Activated T-cell treated with anti-CD3 and anti-CD28 coated beads, Interleukin-2, amount 50 U/mL, for 4 hours (primary cell): ENCODE measurements around the gene DNAJB14. TPM values are rescaled to one million over a fixed set of nuclear protein-coding genes. Genes with fewer than 3 reads are reported as not detected.

Experiments used
- ATAC-seq, 2 donors: fragments of 200-7000 bp; cut with Tn5 transposase; one replicate each; pipeline ENCODE4 v1.10.0; 2021
- DNase-seq: peaks from one replicate; pipeline ENCODE4 v3.0.0-alpha.2; 2020
- H3K27me3 Mint-ChIP-seq: one replicate; pipeline ENCODE4 v1.8.0; 2021; ENCODE audit warnings: low read depth, mixed read lengths
- H3K36me3 Mint-ChIP-seq: one replicate; pipeline ENCODE4 v1.8.0; 2022; ENCODE audit warnings: mixed read lengths; ENCODE audit not compliant: insufficient read depth
- H3K4me1 Mint-ChIP-seq: one replicate; pipeline ENCODE4 v1.8.0; 2021; ENCODE audit warnings: low read depth, mixed read lengths
- H3K4me3 Mint-ChIP-seq: one replicate; pipeline ENCODE4 v1.8.0; 2021; ENCODE audit warnings: mild to moderate bottlenecking, moderate library complexity, mixed read lengths
- H3K9me3 Mint-ChIP-seq: one replicate; pipeline ENCODE4 v1.8.0; 2021; ENCODE audit warnings: mixed read lengths
- total RNA-seq, 3 donors: library from RNA; stranded (reverse); gene quantifications; one replicate each; pipeline ENCODE4 v1.2.1, GENCODE V29; 2021

DNAJB14 gene
- total RNA-seq, 3 donors from 2014 or later = 38.8 to 42.4 (median 40.5) TPM

DNA sequence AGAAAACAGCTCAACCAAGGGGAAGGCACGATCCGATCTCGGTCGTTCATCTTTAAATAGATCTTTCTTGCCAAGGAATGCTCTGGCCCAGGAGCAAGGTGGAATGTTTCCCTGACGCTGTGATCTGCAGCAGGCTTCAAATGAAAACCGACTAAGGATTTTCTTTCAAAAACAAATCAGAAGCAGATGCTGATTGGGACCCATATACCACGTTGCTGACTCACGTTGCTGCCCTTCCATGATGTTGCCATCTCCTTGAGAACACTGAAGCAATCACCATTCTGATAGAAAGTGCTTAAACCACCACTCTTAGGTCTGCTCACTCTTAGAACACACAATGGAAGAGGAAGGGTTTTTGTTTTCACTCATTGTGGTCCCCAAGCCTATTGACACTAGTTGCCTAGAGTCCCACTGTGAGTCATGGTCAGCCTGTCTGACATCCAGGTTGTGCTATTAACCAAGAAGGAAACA lies 78.3 kb downstream of the DNAJB14 start:
- ATAC-seq (peak; percentile 78 to 81), DNase-seq (no peak)
- H3K4me3 Mint-ChIP-seq = no peak overlapping the region
- no peaks in the 10 kb centered on the region for H3K9me3 Mint-ChIP-seq
- peaks cover 2% of the 10 kb centered on the region for H3K4me1 Mint-ChIP-seq
- H3K36me3 Mint-ChIP-seq = peaks cover 30% of the 10 kb centered on the region
- no peaks in the 10 kb centered on the region for H3K27me3 Mint-ChIP-seq

DNA sequence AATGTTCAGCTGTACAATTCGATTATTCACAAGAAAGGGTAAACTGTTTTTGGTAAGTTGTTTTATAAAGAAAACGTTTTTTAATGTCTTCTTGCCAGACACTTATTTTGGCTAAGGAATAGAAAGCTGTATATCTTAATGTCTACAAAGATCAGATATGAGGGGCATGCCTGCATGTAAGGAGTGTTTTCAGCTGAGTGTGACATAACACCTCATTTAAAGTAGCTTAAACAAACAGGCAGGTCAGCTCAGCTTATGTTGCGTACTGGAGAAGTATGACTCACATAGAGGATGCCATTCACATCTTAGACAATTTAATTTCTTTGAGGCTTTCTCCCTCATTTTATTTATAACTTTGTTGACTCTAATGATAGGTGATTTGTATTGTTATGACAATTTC lies 82.6 kb downstream of the DNAJB14 start:
- no peak for ATAC-seq
- Mint-ChIP-seq H3K9me3 (no peaks in the 10 kb centered on the region), H3K4me3 (no peak overlapping the region), H3K36me3 (peaks cover 27% of the 10 kb centered on the region), H3K27me3 (no peaks in the 10 kb centered on the region), H3K4me1 (peaks cover 15% of the 10 kb centered on the region)
- DNase-seq = no peak

DNA sequence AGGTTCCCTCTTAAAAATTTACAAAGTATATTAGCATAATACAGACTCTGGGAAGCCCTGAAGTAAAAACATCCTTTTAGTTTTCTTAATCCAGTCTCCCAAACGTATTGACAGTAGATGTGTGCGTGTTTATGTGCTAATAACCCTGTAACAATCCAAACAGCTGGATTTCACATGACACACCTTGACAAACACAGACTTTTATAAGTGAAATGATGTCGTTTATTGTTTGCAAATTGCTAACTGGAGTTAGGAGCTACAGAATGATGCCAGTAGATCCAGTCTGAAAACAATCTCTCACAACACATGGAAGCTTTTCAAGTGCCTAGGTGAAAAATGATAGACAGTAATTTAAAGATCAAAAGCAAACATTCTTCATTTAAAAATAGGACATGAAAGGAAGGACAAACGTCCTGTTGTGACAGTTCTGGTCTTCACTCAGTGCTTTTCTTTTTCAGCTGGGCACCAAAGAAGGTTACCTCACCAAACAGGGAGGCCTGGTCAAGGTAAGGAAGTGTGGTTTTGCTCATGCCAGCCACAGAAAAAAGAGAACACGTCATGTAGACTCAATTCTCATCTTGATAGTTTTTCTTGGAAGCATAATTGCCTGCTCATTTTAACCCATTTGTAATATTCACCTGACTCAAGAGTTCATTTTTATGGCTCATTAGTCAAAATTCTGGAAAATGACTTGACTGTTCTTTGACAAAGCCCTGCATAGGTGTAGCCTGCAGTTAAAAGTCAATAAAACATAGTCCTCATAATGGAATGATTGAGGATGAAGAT lies 85.1 kb downstream of the DNAJB14 start:
- peaks cover 26% of the 10 kb centered on the region for H3K4me1 Mint-ChIP-seq
- H3K36me3 Mint-ChIP-seq = peaks cover 23% of the 10 kb centered on the region
- H3K9me3 Mint-ChIP-seq = no peaks in the 10 kb centered on the region
- H3K27me3 Mint-ChIP-seq = no peaks in the 10 kb centered on the region
- DNase-seq (no peak), ATAC-seq (peak; percentile 43 to 71)
- no peak overlapping the region for H3K4me3 Mint-ChIP-seq

DNA sequence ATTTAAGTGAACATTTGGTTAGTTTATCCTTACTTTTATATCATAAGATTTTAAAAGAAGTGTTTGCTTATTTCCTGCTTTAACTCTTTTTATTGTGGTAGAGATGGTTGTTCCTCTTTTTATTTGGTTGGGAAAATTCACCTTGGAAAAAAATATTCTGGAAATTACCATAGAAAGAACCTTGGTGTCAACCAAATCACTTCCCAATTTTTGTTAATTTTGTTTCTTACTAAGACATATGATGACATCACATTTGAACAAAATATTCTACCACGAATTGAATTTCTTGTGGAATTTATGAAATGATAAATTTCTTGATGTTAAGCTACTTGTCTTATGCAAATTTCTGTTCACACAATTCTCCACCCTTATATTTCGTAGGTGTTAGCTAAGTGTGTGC lies 85.9 kb downstream of the DNAJB14 start:
- DNase-seq = no peak
- ATAC-seq = no peak
- Mint-ChIP-seq H3K4me1 (peaks cover 33% of the 10 kb centered on the region), H3K36me3 (peaks cover 20% of the 10 kb centered on the region), H3K27me3 (no peaks in the 10 kb centered on the region), H3K4me3 (no peak overlapping the region), H3K9me3 (no peaks in the 10 kb centered on the region)

DNA sequence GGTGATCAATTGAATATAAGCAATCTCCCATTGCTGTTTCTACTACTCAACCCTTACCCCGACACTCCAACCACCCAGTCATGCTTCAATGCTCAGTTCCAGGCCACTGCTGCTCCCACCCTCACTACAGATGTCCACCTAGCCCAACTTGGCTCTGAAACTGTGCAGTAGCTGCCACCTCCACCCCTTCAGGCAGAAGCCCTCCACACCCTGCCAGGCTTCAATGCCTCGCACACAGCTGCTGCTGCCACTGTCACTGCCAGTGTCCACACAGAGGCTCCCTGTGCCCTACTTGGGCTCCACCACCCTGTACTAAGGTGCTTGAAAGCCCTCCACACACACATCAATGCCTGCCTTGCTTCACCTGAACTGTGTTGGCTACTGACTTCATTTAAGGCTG lies 86.8 kb downstream of the DNAJB14 start:
- no peaks in the 10 kb centered on the region for H3K27me3 Mint-ChIP-seq
- H3K4me3 Mint-ChIP-seq = no peak overlapping the region
- H3K4me1 Mint-ChIP-seq = peaks cover 42% of the 10 kb centered on the region
- peaks cover 20% of the 10 kb centered on the region for H3K36me3 Mint-ChIP-seq
- ATAC-seq (no peak), DNase-seq (no peak)
- no peaks in the 10 kb centered on the region for H3K9me3 Mint-ChIP-seq

GRCh38 chr4:99857307-99857706 lies 89.1 kb downstream of the DNAJB14 start:
- peaks cover 28% of the 10 kb centered on the region for H3K36me3 Mint-ChIP-seq
- H3K4me3 Mint-ChIP-seq = no peak overlapping the region
- no peak for ATAC-seq

GRCh38 chr4:99856166-99856565 lies 90.3 kb downstream of the DNAJB14 start:
- peaks cover 28% of the 10 kb centered on the region for H3K36me3 Mint-ChIP-seq
- ATAC-seq (peak; percentile 34 to 54), DNase-seq (no peak)
- peaks cover 60% of the 10 kb centered on the region for H3K4me1 Mint-ChIP-seq
- H3K27me3 Mint-ChIP-seq = no peaks in the 10 kb centered on the region
- H3K9me3 Mint-ChIP-seq = no peaks in the 10 kb centered on the region
- peak overlapping the region; percentile 27 for H3K4me3 Mint-ChIP-seq

More at GRCh38 chr4:99857307-99857706, 89.1 kb downstream of the DNAJB14 start:
- no peak for DNase-seq
- no peaks in the 10 kb centered on the region for H3K9me3 Mint-ChIP-seq
- H3K27me3 Mint-ChIP-seq = no peaks in the 10 kb centered on the region
- H3K4me1 Mint-ChIP-seq = peaks cover 57% of the 10 kb centered on the region

GRCh38 chr4:99855678-99856077 lies 90.7 kb downstream of the DNAJB14 start:
- H3K9me3 Mint-ChIP-seq = no peaks in the 10 kb centered on the region
- no peaks in the 10 kb centered on the region for H3K27me3 Mint-ChIP-seq
- ATAC-seq (no peak), DNase-seq (no peak)
- H3K36me3 Mint-ChIP-seq = peaks cover 28% of the 10 kb centered on the region
- H3K4me1 Mint-ChIP-seq = peaks cover 64% of the 10 kb centered on the region
- H3K4me3 Mint-ChIP-seq = no peak overlapping the region

GRCh38 chr4:99853999-99854398 lies 92.4 kb downstream of the DNAJB14 start:
- peaks cover 22% of the 10 kb centered on the region for H3K36me3 Mint-ChIP-seq
- no peak for ATAC-seq
- H3K9me3 Mint-ChIP-seq = no peaks in the 10 kb centered on the region
- H3K4me3 Mint-ChIP-seq = no peak overlapping the region
- H3K4me1 Mint-ChIP-seq = peaks cover 68% of the 10 kb centered on the region
- H3K27me3 Mint-ChIP-seq = no peaks in the 10 kb centered on the region
- no peak for DNase-seq

GRCh38 chr4:99853190-99853589 lies 93.2 kb downstream of the DNAJB14 start:
- H3K4me3 Mint-ChIP-seq = no peak overlapping the region
- peaks cover 21% of the 10 kb centered on the region for H3K36me3 Mint-ChIP-seq
- ATAC-seq = no peak
- no peak for DNase-seq
- H3K27me3 Mint-ChIP-seq = no peaks in the 10 kb centered on the region
- no peaks in the 10 kb centered on the region for H3K9me3 Mint-ChIP-seq
- peaks cover 76% of the 10 kb centered on the region for H3K4me1 Mint-ChIP-seq

- H3K4me1 Mint-ChIP-seq = peaks cover 79% of the 10 kb centered on the region
- H3K36me3 Mint-ChIP-seq = peaks cover 20% of the 10 kb centered on the region
- ATAC-seq (peak; percentile 12 to 13), DNase-seq (no peak)
- H3K9me3 Mint-ChIP-seq = no peaks in the 10 kb centered on the region
- H3K27me3 Mint-ChIP-seq = no peaks in the 10 kb centered on the region
- H3K4me3 Mint-ChIP-seq = peak overlapping the region; percentile 33
Measured at GRCh38 chr4:99852199-99852749, 94.1 kb downstream of the DNAJB14 start.

GRCh38 chr4:99848591-99849001 lies 97.8 kb downstream of the DNAJB14 start:
- DNase-seq (no peak), ATAC-seq (peak; percentile 53 to 54)

DNA sequence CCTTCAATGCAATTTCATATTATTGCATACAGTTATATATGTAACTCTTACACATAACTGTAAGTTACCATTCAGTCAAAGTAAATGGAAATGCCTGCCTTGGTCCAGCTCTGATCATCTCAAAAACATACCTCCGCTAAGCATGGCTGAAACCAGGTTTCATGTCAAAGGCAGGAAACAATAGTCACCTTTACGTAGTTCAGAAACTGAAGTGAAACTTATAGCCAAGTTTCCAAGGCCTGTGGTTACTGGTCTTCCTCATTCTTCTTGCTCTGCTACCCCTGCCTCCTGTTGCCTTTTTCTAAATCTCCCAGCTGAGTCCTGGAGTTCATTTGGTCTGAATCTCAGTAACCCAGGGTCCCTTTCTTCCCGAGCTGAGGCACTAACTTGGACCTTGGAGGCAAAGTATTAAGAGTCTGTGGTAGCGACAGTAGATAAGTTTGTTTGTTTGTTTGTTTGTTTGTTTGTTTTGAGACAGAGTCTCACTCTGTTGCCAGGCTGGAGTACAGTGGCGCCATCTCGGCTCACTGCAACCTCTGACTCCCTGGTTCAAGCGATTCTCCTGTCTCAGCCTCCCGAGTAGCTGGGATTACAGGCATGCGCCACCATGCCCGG lies 98.9 kb downstream of the DNAJB14 start:
- Mint-ChIP-seq H3K4me3 (peak overlapping the region; percentile 8), H3K36me3 (peaks cover 3% of the 10 kb centered on the region), H3K4me1 (peaks cover 68% of the 10 kb centered on the region), H3K27me3 (no peaks in the 10 kb centered on the region), H3K9me3 (no peaks in the 10 kb centered on the region)
- ATAC-seq (peak; percentile 27 to 44), DNase-seq (no peak)

More at GRCh38 chr4:99848591-99849001, 97.8 kb downstream of the DNAJB14 start:
- Mint-ChIP-seq H3K27me3 (no peaks in the 10 kb centered on the region), H3K36me3 (peaks cover 5% of the 10 kb centered on the region), H3K4me3 (peak overlapping the region; percentile 45), H3K4me1 (peaks cover 77% of the 10 kb centered on the region), H3K9me3 (no peaks in the 10 kb centered on the region)

- ATAC-seq (no peak), DNase-seq (no peak)
- H3K27me3 Mint-ChIP-seq = no peaks in the 10 kb centered on the region
- peak overlapping the region; percentile 8 for H3K4me3 Mint-ChIP-seq
- H3K9me3 Mint-ChIP-seq = no peaks in the 10 kb centered on the region
- H3K4me1 Mint-ChIP-seq = peaks cover 67% of the 10 kb centered on the region
- H3K36me3 Mint-ChIP-seq = peaks cover 7% of the 10 kb centered on the region
Measured at GRCh38 chr4:99846891-99847290, 99.5 kb downstream of the DNAJB14 start.
